C4-2B (cell line): Measurements from ENCODE around the gene FAM118A.

Experiments used
- ZFX ChIP-seq: fragments of 450-650 bp; IDR thresholded peaks from 2 replicates; pipeline ENCODE4 v1.6.1; 2017
- TF ChIP-seq, protein P1 (sequence below): fragments of 450-650 bp; conservative IDR thresholded peaks from 2 replicates; pipeline ENCODE4 v1.5.1; 2017; ENCODE audit warnings: mild to moderate bottlenecking

DNA sequence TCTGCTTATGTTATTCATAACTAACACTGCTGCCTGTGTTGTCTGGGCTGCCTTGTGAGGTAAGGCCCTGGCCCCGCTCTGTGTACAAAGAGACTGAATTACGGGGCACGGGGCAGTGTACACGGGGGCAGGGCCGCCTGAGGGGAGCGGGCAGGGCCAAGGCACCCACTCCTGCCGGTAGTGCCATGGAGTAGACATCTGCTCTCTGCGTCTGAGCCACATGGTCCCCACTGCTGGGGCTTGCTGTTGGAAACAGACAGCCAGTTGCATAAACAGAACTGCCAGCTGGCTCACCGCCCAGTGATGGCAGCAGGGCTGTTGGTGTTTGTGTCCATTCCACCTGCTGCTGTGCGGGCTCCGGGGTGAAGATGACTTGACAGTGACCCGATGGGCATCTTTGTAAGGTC is 19.8 kb downstream of the FAM118A start:
- TF ChIP-seq, protein P1, sequence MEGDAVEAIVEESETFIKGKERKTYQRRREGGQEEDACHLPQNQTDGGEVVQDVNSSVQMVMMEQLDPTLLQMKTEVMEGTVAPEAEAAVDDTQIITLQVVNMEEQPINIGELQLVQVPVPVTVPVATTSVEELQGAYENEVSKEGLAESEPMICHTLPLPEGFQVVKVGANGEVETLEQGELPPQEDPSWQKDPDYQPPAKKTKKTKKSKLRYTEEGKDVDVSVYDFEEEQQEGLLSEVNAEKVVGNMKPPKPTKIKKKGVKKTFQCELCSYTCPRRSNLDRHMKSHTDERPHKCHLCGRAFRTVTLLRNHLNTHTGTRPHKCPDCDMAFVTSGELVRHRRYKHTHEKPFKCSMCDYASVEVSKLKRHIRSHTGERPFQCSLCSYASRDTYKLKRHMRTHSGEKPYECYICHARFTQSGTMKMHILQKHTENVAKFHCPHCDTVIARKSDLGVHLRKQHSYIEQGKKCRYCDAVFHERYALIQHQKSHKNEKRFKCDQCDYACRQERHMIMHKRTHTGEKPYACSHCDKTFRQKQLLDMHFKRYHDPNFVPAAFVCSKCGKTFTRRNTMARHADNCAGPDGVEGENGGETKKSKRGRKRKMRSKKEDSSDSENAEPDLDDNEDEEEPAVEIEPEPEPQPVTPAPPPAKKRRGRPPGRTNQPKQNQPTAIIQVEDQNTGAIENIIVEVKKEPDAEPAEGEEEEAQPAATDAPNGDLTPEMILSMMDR = no peak
- TF ChIP-seq ZFX = no peak
